Epithelial cell of prostate (primary cell): ENCODE results near the gene TCOF1.
A peak's percentile ranks its signal among the peaks of the same experiment; 100 is the strongest.

Source experiments
- DNase-seq: peaks from one replicate; pipeline ENCODE4 v3.0.0-alpha.2; 2011; ENCODE audit warnings: low read depth, low spot score
- H3K27ac ChIP-seq: fragments of 450-650 bp; 2 replicates; pipeline ENCODE4 v1.5.1; 2017; ENCODE audit warnings: mild to moderate bottlenecking

Gene TCOF1

DNA sequence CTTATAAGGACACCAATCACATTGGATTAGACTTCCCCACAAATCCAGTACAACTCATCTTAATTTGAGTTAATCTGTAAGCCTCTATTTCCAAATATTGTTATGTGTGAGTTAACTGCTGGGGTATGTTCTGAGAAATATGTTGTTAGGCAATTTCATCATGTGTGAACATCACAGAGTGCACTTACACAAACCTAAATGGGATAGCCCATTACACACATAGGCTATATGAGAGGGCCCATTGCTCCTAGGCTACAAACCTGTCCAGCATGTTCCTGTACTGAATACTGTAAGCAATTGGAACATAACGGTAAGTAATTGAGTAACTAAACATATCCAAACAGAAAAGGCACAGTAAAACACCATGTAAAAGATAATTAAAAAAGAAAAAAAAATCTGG, 35.7 kb upstream of the TCOF1 start:
- peak overlapping the region; percentile 89 for H3K27ac ChIP-seq
- DNase-seq: peak; percentile 40

DNA sequence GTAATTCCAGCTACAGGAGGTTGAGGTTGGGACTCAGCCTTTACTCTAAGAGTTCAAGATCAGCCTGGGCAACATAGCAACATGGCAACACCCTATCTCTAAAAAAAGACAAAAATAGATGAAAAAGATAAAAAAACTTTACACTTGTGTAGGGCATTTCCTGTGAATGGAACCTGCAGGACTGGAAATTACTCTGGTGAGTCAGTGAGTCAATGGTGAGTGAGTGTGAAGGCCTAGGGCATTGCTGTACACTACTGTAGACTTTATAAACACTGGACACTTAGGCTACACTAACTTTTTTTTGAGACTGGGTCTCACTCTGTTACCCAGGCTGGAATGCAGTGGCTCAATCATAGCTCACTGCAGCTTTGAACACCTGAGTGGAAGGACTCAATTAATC, 35.3 kb upstream of the TCOF1 start:
- peak; percentile 66 for DNase-seq
- H3K27ac ChIP-seq: peak overlapping the region; percentile 89

DNA sequence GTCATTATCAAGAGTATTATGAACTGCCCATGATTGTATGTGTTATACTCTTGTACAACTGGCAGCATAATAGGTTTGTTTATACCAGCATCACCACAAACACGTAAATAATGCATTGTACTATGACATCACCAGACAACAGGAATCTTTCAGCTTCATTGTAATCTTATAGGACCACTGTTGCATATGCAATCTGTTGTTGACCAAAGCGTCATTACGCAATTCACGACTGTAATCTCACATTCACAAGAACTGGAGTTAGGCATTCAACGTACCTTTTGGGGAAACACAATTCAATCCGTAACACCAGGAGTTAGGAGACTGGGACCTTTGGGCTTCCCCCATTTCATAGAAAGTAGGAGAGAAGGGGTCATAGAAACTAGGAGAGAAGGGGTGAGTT, 34.4 kb upstream of the TCOF1 start:
- H3K27ac ChIP-seq: no peak overlapping the region
- DNase-seq: no peak

DNA sequence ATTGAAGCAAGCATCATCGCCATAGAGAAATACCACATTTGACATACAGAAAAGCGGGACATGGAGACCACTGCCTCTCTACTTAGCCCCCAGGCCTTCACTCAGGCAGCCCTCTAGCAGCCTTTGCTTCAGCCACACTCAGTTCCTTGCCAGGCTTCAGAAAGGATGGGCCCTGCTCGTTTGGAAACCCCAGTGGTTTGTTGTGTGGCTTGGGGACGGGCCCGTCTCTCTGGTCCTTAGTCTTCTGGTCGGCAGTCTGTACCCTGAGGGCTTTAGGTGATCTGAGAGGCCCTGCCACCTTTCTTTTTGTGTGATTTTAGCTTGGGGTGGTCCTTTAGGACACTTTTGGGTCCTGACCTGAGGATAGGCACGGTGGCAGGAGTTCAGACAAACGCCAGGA, 33.7 kb upstream of the TCOF1 start:
- no peak overlapping the region for H3K27ac ChIP-seq
- DNase-seq: no peak

DNA sequence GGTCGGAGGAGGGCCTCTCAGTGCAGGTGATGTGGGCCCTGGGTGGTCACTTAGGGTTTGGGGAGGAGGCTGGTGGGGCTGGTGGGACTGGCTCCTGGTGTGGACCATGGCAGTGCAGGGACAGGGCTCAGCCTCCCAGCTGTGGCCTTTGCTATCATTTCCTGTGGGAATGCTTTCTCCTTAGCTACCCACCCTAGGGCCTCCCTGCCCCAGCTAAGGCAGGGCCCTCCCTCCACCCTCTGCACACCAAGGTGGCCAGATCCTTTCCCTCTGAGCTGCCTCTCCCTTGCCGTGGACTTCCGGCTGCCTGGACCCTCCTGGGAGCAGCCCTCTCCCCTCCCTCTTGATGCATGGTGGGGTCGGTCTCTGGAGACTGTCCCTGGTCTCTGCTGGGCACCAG, 32.1 kb upstream of the TCOF1 start:
- no peak for DNase-seq
- no peak overlapping the region for H3K27ac ChIP-seq

DNA sequence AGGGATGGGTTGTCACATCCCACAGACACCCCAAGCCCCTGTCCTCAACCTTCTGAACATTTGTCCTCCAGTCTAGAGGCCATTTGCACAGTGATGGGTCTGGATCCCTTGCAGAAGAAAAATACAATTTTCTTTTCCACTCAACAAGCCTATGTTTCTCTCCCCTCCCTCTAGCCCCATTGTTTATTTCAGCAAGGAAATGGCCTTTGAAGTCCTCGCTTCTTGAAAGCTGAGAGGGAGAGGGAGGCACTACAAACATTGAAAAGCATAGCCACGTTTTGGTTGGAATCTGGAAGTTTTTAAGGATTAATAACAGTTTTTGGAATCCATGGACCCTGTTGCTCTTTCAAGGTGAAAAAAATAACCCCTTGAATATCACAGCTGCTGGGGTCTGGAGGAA, 30.8 kb upstream of the TCOF1 start:
- DNase-seq: no peak

DNA sequence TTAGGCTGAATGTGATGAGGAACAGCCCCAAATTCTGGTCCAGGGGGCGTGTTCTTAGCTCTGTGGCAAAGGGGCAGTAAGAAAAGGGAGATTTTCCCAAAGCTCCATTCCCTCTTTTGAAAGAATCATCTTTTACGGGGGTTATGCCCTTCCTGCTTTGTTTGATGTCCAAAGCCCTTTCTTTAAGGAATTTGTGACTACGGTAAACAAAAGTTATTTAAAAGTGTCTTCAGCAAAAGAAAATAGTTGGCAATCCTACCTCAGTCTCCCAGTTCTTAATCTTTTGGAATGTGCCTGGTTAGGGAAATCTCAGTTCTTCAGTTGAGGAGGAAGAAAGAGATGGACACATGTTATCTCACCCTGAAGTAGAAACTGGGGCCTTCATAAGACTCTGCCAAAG, 30.4 kb upstream of the TCOF1 start:
- H3K27ac ChIP-seq: no peak overlapping the region
- DNase-seq: no peak

More for the DNA sequence above, 30.8 kb upstream of the TCOF1 start:
- H3K27ac ChIP-seq: no peak overlapping the region

DNA sequence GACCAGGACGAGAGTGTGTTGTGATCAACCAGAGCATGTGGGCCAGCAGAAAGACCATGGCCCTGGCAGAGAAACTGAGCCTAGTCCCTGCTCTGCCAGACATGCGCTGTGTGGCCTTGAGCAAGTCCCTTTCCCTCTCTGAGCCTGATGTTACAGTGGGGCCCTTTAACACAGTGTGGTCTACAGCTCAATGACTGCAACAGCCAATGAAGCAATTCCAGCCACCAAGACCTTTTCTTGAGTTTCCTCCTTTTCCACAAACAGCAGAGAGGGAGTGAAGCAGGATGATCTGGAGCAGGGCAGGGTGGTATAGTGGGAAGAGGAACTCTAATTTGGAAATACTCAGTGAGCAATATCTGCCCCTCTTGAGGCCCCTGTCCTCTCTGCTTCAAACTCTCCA, 29.0 kb upstream of the TCOF1 start:
- H3K27ac ChIP-seq: no peak overlapping the region
- DNase-seq: no peak

DNA sequence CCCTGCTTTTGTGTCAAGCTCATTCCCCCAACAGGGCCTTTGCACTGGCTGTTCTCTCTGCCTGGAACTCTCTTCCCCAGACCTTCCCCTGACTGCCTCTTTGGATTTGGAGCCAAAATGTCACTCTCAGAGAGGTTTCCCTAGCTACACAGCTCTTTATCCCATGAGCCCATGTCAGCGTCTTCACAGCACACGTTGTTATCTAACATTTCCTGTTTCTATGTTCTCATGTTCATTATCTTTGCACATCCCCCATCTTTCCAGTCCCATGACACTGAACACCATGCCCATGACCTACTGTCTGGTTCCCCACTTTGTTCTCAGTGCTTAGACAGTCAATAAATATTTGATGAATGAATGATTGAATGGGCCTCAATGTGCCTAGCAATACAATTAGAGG, 28.5 kb upstream of the TCOF1 start:
- no peak for DNase-seq

DNA sequence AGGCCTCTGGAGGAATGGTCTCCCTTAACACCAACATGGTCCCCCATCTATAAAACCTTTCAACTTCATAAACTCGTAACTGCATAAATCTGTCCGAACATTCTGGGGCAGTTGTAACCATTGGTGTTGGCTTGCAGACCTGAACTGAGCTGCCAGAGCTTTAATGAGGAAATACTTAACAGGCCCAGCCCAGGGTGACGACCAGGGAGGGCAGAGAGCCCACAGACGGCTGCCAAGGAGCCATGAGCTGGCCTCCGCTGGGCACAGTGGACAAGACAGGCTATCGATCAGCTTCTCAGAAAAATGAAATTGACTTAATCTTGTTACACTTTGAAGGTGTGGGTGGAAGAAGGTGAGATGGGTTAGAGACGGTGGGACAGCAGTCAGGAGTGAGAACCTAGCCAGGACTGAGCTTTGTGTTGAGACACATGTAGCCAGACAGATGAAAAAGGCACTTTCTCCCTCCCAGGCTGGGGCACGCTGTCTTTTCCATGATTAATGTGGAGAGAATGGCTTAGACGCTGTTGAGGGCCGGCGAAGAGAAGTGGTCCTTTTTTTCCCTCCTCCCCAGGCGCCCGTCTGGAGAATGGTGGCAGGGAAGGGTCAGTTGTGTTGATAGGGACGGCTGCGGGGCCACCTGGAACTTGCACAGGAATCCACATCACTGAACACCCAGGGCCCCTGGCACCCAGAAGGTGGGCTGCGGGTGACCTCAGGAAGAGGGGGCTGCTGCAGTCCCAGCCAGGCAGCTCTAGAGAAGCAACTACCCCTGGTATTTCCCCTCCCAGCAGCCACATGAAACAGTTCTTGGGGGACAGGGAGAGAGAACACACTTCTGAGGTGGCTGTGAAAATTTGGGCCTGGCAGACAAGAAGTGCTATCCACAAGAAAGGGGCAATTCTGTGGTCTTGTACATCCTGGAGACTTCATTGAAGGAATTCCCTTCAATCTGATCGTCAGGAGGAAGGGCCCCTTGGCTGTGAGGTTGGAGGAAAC, 27.3 kb upstream of the TCOF1 start:
- DNase-seq: no peak
- no peak overlapping the region for H3K27ac ChIP-seq

More for the DNA sequence above, 28.5 kb upstream of the TCOF1 start:
- H3K27ac ChIP-seq: no peak overlapping the region

DNA sequence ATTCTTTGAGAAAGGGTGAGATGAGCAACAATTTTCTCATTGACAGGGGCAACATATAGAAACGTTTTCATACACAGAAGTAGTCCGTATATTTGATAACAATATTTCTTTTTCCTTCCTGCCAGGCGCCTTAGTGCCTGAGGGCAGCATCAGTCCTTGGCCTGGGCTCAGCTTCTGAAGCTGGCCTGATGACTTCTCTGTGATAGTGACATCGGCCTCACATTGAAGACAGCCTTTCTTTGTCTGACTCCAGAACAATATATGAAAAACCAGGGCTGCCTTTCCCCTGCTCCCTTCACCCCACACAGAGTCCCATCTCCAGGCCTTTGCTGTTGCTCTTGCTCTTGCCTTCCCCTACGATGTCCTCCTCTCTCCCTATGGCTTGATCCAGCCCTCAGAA, 24.1 kb upstream of the TCOF1 start:
- H3K27ac ChIP-seq: no peak overlapping the region
- DNase-seq: no peak

DNA sequence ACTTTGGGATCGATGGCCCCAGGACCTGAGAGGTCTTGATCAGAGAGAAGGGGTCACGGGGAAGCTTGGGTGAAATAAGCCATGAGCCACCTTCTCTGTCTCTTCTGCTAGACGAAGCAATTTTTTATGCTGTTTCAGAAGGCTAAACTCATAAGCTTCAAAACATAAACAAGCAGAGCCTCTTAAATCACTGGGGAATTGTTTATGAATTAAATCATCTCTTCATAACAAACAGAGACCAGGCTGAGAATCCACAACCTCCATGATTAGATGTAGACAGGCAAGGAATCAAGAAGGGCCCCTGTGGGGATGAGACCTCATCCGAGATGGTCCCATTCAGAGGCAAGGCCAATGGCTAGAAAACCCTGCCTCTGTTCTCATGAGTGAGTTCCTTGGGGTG, 21.7 kb upstream of the TCOF1 start:
- no peak overlapping the region for H3K27ac ChIP-seq
- DNase-seq: no peak

DNA sequence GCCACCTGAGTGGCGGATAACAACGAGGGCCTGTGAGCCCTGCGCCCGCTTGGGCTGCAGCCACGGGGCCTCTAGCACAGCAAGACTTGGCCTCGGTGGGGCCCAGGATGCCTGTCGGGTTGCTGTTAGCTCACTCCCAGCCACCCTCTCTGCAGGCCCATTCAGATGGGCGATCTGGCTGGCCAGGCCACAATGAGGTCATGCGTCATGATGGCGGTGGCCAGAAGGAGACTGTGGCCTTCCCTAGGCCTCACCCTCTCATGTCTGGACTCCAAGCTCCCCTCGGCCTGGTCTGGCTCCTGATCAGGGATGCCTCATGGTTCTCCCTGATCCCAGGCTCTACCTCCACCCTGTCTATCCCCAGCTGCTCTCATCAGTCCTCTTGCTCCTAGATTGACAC, 19.0 kb upstream of the TCOF1 start:
- H3K27ac ChIP-seq: no peak overlapping the region

DNA sequence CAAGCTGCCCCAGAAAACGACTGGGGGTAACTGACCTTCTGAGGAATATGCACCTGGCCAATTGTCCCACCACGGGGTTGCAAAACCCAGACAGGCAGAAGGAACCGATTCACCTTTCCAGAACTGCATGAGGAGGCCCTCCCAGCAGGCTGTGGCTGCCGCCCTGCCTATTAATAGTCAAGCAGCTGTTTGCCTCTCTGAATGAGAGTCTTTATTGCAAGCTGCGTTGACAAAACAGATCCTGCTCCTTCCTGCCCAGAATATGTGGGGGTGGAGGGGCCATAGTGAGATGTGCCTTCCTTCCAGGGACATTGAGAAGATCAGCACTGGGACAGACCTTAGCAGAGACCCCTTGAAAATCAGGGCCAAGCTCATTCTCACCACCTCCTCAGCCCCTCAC, 18.3 kb upstream of the TCOF1 start:
- no peak overlapping the region for H3K27ac ChIP-seq

More for the DNA sequence above, 19.0 kb upstream of the TCOF1 start:
- DNase-seq: no peak

DNA sequence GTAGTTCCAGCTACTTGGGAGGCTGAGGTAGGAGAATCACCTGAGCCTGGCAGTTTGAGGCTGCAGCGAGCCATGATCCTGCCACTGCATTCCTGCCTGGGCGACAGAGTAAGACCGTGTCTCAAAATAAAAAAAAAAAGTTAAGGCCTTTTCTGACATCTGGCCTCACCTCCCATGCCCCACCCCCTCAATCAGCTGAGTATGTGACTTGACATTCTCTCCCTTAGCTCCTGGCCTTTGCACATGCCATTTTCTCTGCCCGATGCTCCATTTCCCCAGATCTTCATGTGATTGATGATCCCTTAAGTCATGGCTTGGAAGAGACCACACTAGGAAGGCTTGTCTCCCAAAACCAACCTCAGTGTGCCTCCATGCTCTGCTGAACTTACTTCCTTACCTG, 17.7 kb upstream of the TCOF1 start:
- no peak for DNase-seq
- no peak overlapping the region for H3K27ac ChIP-seq

More for the DNA sequence above, 18.3 kb upstream of the TCOF1 start:
- DNase-seq: no peak

DNA sequence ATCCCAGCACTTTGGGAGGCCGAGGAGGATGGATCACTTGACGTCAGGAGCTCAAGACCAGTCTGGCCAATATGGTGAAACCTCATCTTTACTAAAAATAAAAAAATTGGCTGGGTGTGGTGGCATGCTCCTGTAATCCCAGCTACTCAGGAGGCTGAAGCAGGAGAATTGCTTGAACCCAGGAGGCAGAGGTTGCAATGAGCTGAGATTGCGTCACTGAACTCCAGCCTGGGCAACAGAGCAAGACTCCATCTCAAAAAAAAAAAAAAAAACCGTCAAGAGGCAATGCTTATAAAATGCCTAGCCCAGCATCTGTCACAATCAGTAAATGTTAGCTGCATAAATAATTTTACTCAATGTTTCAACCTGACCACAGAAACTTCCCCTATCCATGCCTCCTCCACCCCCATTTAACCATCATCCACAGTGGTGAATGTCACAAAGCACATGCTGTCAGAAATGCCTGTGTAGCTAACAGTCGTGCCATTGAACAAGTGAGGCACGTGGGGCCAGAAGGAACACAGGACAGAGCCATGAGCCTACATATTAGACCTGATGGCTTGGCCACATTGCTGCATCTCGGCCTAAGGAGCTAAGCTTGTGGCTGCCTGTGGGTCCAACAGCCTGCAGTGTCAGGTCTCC, 16.8 kb upstream of the TCOF1 start:
- DNase-seq: no peak
- no peak overlapping the region for H3K27ac ChIP-seq

DNA sequence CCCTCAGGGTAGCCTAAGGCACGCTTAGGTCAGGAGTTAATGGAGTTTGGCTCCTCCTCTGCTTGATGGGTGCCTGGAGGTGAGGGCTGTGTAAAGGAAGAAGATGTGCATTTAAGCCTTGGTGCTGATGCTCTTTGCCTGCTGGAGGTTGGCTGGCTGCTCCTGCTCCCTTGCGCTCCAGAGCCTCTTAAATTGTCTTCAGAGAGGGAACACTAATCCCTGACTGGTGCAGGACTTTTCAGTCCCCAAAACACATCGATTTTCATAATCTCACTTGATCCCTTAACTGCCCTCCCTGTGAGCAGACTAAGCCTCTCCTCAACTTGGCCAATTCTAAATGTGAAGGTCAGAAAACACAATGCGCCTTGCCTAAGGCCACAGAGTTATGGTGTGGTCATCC, 16.2 kb upstream of the TCOF1 start:
- no peak overlapping the region for H3K27ac ChIP-seq
- no peak for DNase-seq

DNA sequence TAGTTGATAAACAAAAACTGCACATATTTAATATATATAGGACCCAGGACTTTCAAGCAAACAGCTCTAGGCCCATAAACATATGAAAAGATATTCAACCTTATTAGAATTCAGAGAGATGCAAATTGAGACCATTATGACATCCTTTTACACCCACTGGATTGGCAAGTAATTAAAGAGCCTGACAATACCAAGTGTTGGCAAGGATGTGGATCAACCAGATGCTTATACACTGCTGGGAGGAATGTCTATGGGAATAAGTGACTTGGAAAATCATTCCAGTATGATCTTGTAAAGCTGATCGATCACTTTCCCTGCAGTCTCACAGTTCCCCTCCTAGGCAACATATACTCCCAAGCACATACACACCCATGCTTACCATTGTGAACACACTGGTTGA, 15.5 kb upstream of the TCOF1 start:
- no peak overlapping the region for H3K27ac ChIP-seq
- no peak for DNase-seq

DNA sequence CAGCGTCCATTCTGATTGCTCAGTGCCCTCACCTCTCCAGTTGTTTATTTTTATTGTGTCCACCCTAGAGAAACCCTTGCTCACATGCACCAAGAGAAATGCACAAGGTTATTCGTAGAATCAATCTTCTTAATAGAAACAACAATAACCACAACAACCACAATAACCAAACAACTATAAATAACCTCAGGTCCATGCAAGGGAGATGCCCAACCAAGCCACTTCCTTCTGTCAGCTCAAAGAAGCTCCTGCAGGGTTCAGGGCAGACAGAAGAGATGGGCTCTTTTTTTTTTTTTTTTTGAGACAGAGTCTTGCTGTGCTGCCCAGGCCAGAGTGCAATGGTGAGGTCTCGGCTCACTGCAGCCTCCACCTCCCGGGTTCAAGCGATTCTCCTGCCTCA, 14.9 kb upstream of the TCOF1 start:
- H3K27ac ChIP-seq: no peak overlapping the region
- no peak for DNase-seq

DNA sequence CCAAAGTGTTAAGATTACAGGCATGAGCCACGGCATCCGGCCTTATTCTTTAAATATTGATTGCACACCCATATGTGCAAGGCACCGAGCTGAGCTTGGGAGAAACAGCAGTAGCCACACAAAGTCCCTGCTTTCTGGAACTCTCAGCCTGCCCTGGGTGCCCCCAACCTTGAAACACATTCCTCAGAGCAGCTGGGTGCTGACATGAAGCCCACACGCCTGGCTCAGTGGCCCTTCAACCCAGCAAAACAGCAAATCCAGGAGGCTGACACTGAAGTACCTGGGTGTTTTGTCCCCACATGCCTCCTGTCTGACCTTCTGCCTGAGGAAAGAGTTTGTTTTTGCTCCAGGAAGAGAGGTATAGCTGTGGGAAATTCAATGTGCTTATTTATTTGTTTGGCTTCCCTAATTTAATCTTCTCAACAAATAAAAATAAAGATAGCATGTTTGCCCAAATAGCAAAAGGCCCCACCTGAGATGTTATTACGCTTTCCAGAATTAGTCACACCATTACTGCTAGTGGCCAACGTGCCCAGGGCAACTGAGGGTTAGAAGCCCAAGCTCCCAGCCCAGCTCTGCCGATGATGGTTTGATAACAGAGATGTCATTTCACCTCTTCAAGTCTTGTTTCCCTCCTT, 13.4 kb upstream of the TCOF1 start:
- no peak overlapping the region for H3K27ac ChIP-seq
- no peak for DNase-seq

DNA sequence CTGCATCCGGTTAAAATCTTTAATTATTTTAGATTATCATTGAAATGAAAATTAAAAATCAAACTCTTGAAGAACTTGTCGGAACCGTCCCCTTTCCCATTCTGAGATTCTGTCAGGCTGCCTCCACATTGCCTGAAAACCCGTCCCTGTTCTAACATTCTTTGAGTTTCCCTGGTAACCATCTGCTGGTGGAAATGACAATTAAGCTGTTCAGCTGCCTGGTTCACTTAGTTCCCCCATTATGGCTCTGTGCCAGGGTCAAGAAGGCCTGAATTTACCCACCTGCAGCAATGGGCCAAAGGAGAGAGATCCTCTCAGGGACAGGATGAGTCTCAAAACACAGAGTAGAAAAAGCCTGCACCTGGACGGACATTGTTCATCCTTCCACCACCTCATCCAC, 11.8 kb upstream of the TCOF1 start:
- no peak for DNase-seq
- no peak overlapping the region for H3K27ac ChIP-seq
